HEK293 (cell line): ENCODE results near the gene BCL7A.

Experiments used
- CTCF ChIA-PET: fragments of 350-600 bp; formaldehyde crosslinking; extraction: SDS; loops from one replicate; lab custom pipeline; 2021; ENCODE audit warnings: antibody characterized with exemption; lab: Yijun Ruan, JAX
- POLR2A ChIA-PET: fragments of 300-600 bp; formaldehyde crosslinking; extraction: SDS; loops from one replicate; lab custom pipeline; 2020; ENCODE audit warnings: antibody characterized with exemption, inconsistent platforms; lab: Yijun Ruan, JAX
- H3K27ac ChIP-seq: fragments of 200-500 bp; sonication (Bioruptor generic); 2 replicates; pipeline ENCODE4 v1.5.1; 2014; ENCODE audit warnings: low read depth, low read length, control low read depth, inconsistent platforms; ENCODE audit errors: extremely low read depth
- H3K36me3 ChIP-seq, 2 experiments: fragments of 200-500 bp in 1 of 2; sonication (Bioruptor generic) in 1 of 2; 1 replicate in 1 of 2; 2 replicates in 1 of 2; pipeline ENCODE4 v1.5.1; 2014 to 2017; ENCODE audit warnings: inconsistent platforms in 2 of 2, low read length in 2 of 2; ENCODE audit not compliant: control insufficient read depth in 2 of 2, insufficient read depth in 1 of 2
- H3K4me1 ChIP-seq: fragments of 200-500 bp; sonication (Bioruptor generic); 2 replicates; pipeline ENCODE4 v1.5.1; 2014; ENCODE audit warnings: mild to moderate bottlenecking, low read length, inconsistent platforms; ENCODE audit not compliant: control insufficient read depth, insufficient read depth
- H3K4me3 ChIP-seq: 2 replicates; pipeline ENCODE4 v1.5.1; 2011; ENCODE audit warnings: low read depth, mild to moderate bottlenecking, control low read depth, low read length, moderate library complexity
- H3K9me3 ChIP-seq: fragments of 200-500 bp; sonication (Bioruptor generic); 2 replicates; pipeline ENCODE4 v1.5.1; 2014; ENCODE audit warnings: low read depth, low read length, inconsistent platforms; ENCODE audit not compliant: control insufficient read depth, insufficient read depth
- KLF1 ChIP-seq: fragments of 450-650 bp; formaldehyde crosslinking; IDR thresholded peaks from 2 replicates; pipeline ENCODE4 v1.5.1; 2016; ENCODE audit warnings: missing biosample characterization, missing genetic modification characterization
- SCRT2 ChIP-seq: fragments of 450-650 bp; formaldehyde crosslinking; IDR thresholded peaks from 2 replicates; pipeline ENCODE4 v1.5.1; 2016; ENCODE audit warnings: missing biosample characterization, missing genetic modification characterization
- YY2 ChIP-seq: fragments of 450-650 bp; formaldehyde crosslinking; IDR thresholded peaks from 2 replicates; pipeline ENCODE4 v1.5.1; 2016; ENCODE audit warnings: missing biosample characterization, missing genetic modification characterization
- ZBTB20 ChIP-seq: fragments of 450-650 bp; formaldehyde crosslinking; IDR thresholded peaks from 2 replicates; pipeline ENCODE4 v1.5.1; 2016; ENCODE audit warnings: missing biosample characterization, missing genetic modification characterization
- ZBTB8A ChIP-seq: fragments of 450-650 bp; formaldehyde crosslinking; IDR thresholded peaks from 2 replicates; pipeline ENCODE4 v1.5.1; 2016; ENCODE audit warnings: missing biosample characterization, missing genetic modification characterization
- ZNF133 ChIP-seq: fragments of 450-650 bp; formaldehyde crosslinking; IDR thresholded peaks from 2 replicates; pipeline ENCODE4 v1.5.1; 2016; ENCODE audit warnings: missing biosample characterization, missing genetic modification characterization
- ZNF335 ChIP-seq: fragments of 450-650 bp; formaldehyde crosslinking; conservative IDR thresholded peaks from 2 replicates; pipeline ENCODE4 v1.5.1; 2016; ENCODE audit warnings: missing biosample characterization, missing genetic modification characterization
- ZNF433 ChIP-seq: fragments of 450-650 bp; formaldehyde crosslinking; IDR thresholded peaks from 2 replicates; pipeline ENCODE4 v1.5.1; 2016; ENCODE audit warnings: missing biosample characterization, missing genetic modification characterization, low read depth
- ZNF501 ChIP-seq: fragments of 450-650 bp; formaldehyde crosslinking; IDR thresholded peaks from 2 replicates; pipeline ENCODE4 v1.5.1; 2016; ENCODE audit warnings: missing biosample characterization, missing genetic modification characterization
- ZNF530 ChIP-seq: fragments of 450-650 bp; formaldehyde crosslinking; IDR thresholded peaks from 2 replicates; pipeline ENCODE4 v1.5.1; 2016; ENCODE audit warnings: low read depth, missing biosample characterization, missing genetic modification characterization
- ZNF548 ChIP-seq: fragments of 450-650 bp; formaldehyde crosslinking; IDR thresholded peaks from 2 replicates; pipeline ENCODE4 v1.5.1; 2016; ENCODE audit warnings: missing biosample characterization, missing genetic modification characterization
- ZNF600 ChIP-seq: fragments of 450-650 bp; formaldehyde crosslinking; IDR thresholded peaks from 2 replicates; pipeline ENCODE4 v1.5.1; 2016; ENCODE audit warnings: missing biosample characterization, missing genetic modification characterization
- ZNF610 ChIP-seq: fragments of 450-650 bp; formaldehyde crosslinking; IDR thresholded peaks from 2 replicates; pipeline ENCODE4 v1.5.1; 2016; ENCODE audit warnings: missing biosample characterization, missing genetic modification characterization, borderline replicate concordance
- ZNF623 ChIP-seq: fragments of 450-650 bp; formaldehyde crosslinking; IDR thresholded peaks from 2 replicates; pipeline ENCODE4 v1.5.1; 2016; ENCODE audit warnings: missing biosample characterization, missing genetic modification characterization
- ZNF658 ChIP-seq: fragments of 450-650 bp; formaldehyde crosslinking; IDR thresholded peaks from 2 replicates; pipeline ENCODE4; 2016; ENCODE audit warnings: missing biosample characterization, missing genetic modification characterization
- TF ChIP-seq, protein P1 (sequence below): fragments of 450-650 bp; formaldehyde crosslinking; conservative IDR thresholded peaks from 2 replicates; pipeline ENCODE4 v1.5.1; 2016; ENCODE audit warnings: low read depth, missing biosample characterization, missing genetic modification characterization
- TF ChIP-seq, protein P2 (sequence below): fragments of 450-650 bp; formaldehyde crosslinking; IDR thresholded peaks from 2 replicates; pipeline ENCODE4 v1.5.0; 2017; ENCODE audit warnings: missing biosample characterization, missing genetic modification characterization, borderline replicate concordance

The BCL7A gene

GRCh38 chr12:122005252-122005776, 16.4 kb upstream of the BCL7A start:
- CTCF ChIA-PET, result interaction anchor here (0.5 to 0.6 kb wide), 3 partner anchors 17 to 151 kb away, joined by 3 to 5 read pairs (median 3); no protein-coding TSS in a partner anchor

GRCh38 chr12:122006186-122006926, 15.3 kb upstream of the BCL7A start:
- Histone ChIP-seq H3K27ac (no peak overlapping the region), H3K4me3 (no peak overlapping the region), H3K9me3 (no peaks in the 10 kb centered on the region), H3K36me3 (no peaks in the 10 kb centered on the region), H3K4me1 (no peaks in the 10 kb centered on the region)
- TF ChIP-seq YY2 (tag by site-specific recombination) (no peak), ZNF548 (tag by site-specific recombination) (no peak), ZBTB20 (no peak), ZNF433 (tag by site-specific recombination) (no peak), ZNF658 (no peak), ZNF501 (no peak), KLF1 (tag by site-specific recombination) (no peak), ZNF610 (tag by site-specific recombination) (no peak), ZNF335 (tag by site-specific recombination) (no peak), ZNF133 (no peak), ZNF623 (tag by site-specific recombination) (no peak)
- TF ChIP-seq, protein P1, sequence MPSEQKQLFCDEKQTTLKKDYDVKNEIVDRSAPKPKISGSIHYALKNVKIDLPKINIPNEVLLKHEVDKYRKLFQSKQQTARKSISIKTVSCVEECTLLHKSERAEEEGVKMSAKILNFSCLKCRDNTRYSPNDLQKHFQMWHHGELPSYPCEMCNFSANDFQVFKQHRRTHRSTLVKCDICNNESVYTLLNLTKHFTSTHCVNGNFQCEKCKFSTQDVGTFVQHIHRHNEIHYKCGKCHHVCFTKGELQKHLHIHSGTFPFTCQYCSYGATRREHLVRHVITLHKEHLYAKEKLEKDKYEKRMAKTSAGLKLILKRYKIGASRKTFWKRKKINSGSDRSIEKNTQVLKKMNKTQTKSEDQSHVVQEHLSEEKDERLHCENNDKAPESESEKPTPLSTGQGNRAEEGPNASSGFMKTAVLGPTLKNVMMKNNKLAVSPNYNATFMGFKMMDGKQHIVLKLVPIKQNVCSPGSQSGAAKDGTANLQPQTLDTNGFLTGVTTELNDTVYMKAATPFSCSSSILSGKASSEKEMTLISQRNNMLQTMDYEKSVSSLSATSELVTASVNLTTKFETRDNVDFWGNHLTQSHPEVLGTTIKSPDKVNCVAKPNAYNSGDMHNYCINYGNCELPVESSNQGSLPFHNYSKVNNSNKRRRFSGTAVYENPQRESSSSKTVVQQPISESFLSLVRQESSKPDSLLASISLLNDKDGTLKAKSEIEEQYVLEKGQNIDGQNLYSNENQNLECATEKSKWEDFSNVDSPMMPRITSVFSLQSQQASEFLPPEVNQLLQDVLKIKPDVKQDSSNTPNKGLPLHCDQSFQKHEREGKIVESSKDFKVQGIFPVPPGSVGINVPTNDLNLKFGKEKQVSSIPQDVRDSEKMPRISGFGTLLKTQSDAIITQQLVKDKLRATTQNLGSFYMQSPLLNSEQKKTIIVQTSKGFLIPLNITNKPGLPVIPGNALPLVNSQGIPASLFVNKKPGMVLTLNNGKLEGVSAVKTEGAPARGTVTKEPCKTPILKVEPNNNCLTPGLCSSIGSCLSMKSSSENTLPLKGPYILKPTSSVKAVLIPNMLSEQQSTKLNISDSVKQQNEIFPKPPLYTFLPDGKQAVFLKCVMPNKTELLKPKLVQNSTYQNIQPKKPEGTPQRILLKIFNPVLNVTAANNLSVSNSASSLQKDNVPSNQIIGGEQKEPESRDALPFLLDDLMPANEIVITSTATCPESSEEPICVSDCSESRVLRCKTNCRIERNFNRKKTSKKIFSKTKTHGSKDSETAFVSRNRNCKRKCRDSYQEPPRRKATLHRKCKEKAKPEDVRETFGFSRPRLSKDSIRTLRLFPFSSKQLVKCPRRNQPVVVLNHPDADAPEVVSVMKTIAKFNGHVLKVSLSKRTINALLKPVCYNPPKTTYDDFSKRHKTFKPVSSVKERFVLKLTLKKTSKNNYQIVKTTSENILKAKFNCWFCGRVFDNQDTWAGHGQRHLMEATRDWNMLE (tag by site-specific recombination), result no peak
- TF ChIP-seq, protein P2, sequence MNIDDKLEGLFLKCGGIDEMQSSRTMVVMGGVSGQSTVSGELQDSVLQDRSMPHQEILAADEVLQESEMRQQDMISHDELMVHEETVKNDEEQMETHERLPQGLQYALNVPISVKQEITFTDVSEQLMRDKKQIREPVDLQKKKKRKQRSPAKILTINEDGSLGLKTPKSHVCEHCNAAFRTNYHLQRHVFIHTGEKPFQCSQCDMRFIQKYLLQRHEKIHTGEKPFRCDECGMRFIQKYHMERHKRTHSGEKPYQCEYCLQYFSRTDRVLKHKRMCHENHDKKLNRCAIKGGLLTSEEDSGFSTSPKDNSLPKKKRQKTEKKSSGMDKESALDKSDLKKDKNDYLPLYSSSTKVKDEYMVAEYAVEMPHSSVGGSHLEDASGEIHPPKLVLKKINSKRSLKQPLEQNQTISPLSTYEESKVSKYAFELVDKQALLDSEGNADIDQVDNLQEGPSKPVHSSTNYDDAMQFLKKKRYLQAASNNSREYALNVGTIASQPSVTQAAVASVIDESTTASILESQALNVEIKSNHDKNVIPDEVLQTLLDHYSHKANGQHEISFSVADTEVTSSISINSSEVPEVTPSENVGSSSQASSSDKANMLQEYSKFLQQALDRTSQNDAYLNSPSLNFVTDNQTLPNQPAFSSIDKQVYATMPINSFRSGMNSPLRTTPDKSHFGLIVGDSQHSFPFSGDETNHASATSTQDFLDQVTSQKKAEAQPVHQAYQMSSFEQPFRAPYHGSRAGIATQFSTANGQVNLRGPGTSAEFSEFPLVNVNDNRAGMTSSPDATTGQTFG (tag by site-specific recombination), result no peak
- ChIA-PET CTCF (interaction anchor here (0.6 kb wide), 2 partner anchors 38 to 115 kb away, joined by 3 to 6 read pairs; no protein-coding TSS in a partner anchor), POLR2A (interaction anchor here (0.6 kb wide), 1 partner anchor 7 kb away, joined by 4 read pairs; no protein-coding TSS in a partner anchor)

More at GRCh38 chr12:122005252-122005776, 16.4 kb upstream of the BCL7A start:
- no peak overlapping the region for H3K27ac ChIP-seq
- H3K36me3 ChIP-seq, result no peaks in the 10 kb centered on the region
- POLR2A ChIA-PET, result no interaction called here
- TF ChIP-seq SCRT2 (tag by site-specific recombination) (no peak), ZNF530 (tag by site-specific recombination) (no peak), ZNF600 (0 out of 2 replicates have a peak, but pooled peaks have one; percentile 22), ZBTB8A (tag by site-specific recombination) (no peak)
- no peak overlapping the region for H3K4me3 ChIP-seq
- H3K4me1 ChIP-seq, result no peaks in the 10 kb centered on the region
- H3K9me3 ChIP-seq, result no peaks in the 10 kb centered on the region
